Right cardiac atrium (tissue), 5 donors: ENCODE measurements around the gene HGD. TPM values are rescaled to one million over a fixed set of nuclear protein-coding genes. Genes with fewer than 3 reads are reported as not detected.
"Not testable (repeated sequence)": the region's sequence is repeated elsewhere in the genome, so short reads cannot be mapped to it uniquely, and the experiment has no call there.

ENCODE experiments used
- ATAC-seq, 2 donors: fragments of 200-7000 bp; cut with Tn5 transposase; one replicate each; pipeline versions ENCODE4 v1.8.0 to v1.9.1; 2020; ENCODE audit warnings: moderate library complexity in 2 of 2, mild to moderate bottlenecking in 1 of 2
- DNase-seq, 3 donors: peaks; one replicate each; pipeline ENCODE4 v3.0.0-alpha.2; 2020
- H3K27ac ChIP-seq: one replicate; pipeline ENCODE4 v1.5.1; 2013; ENCODE audit warnings: mild to moderate bottlenecking, low read length, control low read depth, moderate library complexity
- H3K27me3 ChIP-seq: one replicate; pipeline ENCODE4 v1.6.1; 2013; ENCODE audit not compliant: control insufficient read depth, insufficient read depth
- H3K4me1 ChIP-seq: one replicate; pipeline ENCODE4 v1.6.1; 2013; ENCODE audit warnings: low read length; ENCODE audit not compliant: control insufficient read depth, insufficient read depth
- H3K4me3 ChIP-seq: one replicate; pipeline ENCODE4 v1.5.1; 2013; ENCODE audit warnings: low read length, control low read depth
- H3K9me3 ChIP-seq: one replicate; pipeline ENCODE4 v1.6.1; 2013; ENCODE audit warnings: low read length; ENCODE audit not compliant: control insufficient read depth
- WGBS: extraction: QIAGEN DNeasy Blood & Tissue Kit; methylation state at CpG from one replicate; pipeline ENCODE4 v1.1.7; 2013; 5-methylcytosine and 5-hydroxymethylcytosine counted together
- intact Hi-C, 4 donors: fragments of 100-400 bp; cut with DNase I; formaldehyde crosslinking; loops; one replicate each; pipeline versions ENCODE4 v1.11.0 to v1.14.0; 2022 to 2023
- polyA plus RNA-seq: library from polyadenylated mRNA; stranded (reverse); fragments of 200-250 nt; gene quantifications from one replicate; pipeline ENCODE4 v1.2.3, GENCODE V29; 2013
- total RNA-seq, 4 donors: library from RNA; stranded (reverse); fragmentation: NEBNext Ultra II Directional; extraction: Animal tissue kit (Norgen Biotek cat#: 25700); gene quantifications; one replicate each; pipeline ENCODE4 v1.2.1, GENCODE V29; 2021
- donor health status: healthy with polysubstance abuse.
- donor health status: DM: no; HTN: yes; CAD: no.
- donor health status: DM: no; HTN: no; CAD: no.
- donor health status: DM: no; HTN: yes; CAD: no; lungs with severe emphysema.
- donor health status: DM: yes; HTN: yes; CAD: no.

Gene HGD
- total and polyA plus RNA-seq, 5 donors = 0.07 to 0.50 (median 0.11) TPM; not detected in 2

DNA sequence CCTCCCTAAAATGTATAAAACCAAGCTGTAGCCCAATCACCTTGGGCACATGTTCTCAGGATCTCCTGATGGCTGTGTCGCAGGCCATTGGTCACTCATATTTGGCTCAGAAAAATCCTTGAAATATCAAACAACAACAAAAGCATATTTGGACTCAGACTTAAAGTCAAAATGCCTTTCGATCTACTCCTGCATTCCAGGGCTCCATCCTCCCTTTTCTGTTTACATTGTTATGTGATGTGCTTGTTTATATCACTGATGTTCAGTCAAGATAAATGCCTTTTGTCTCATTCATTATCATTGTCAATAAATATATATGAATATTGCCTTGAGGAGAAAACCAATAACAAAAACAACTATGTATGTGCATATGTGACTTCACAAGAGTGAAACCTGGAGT, 31.7 kb downstream of the HGD start:
- Histone ChIP-seq H3K27ac (no peak overlapping the region), H3K4me3 (no peak overlapping the region), H3K4me1 (peaks cover under 1% of the 10 kb centered on the region), H3K27me3 (no peaks in the 10 kb centered on the region), H3K9me3 (no peaks in the 10 kb centered on the region)
- WGBS = 94% methylated on average over 2 of the region's 2 CpGs
- DNase-seq (no peak), ATAC-seq (no peak)
- intact Hi-C loops = no loop called here

GRCh38 chr3:120649830-120650233, 32.2 kb downstream of the HGD start:
- intact Hi-C loops = no loop called here
- Histone ChIP-seq H3K4me3 (no peak overlapping the region), H3K27ac (no peak overlapping the region), H3K9me3 (no peaks in the 10 kb centered on the region), H3K27me3 (no peaks in the 10 kb centered on the region), H3K4me1 (peaks cover 4% of the 10 kb centered on the region)
- DNase-seq (no peak), ATAC-seq (no peak)
- 71% methylated on average over 3 of the region's 3 CpGs for WGBS

DNA sequence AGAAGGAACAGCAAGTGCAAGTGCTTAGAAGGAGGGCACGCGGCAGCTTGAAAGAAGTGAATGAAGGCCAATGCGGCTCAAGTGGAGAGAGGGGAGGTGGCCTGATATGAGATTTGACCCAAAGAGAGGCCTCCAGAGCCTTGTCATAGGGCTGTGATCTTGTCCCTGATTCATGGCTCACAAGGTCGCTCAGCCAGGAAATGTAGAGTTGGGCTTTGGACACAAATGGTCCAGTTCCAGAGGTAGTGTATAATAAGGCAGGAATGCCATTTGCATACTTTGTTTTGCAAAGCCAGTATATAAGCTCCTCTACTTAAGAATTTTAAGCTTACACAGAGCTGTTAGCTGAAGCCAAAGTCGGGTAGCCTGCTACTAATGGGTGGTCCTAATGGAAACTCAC, 33.7 kb downstream of the HGD start:
- intact Hi-C loops = no loop called here

GRCh38 chr3:120646771-120647432, 35.1 kb downstream of the HGD start:
- Histone ChIP-seq H3K9me3 (no peaks in the 10 kb centered on the region), H3K27ac (no peak overlapping the region), H3K27me3 (no peaks in the 10 kb centered on the region), H3K4me3 (no peak overlapping the region), H3K4me1 (peaks cover 6% of the 10 kb centered on the region)
- WGBS = 45% methylated on average over 5 of the region's 5 CpGs
- peak; percentile 29 to 83 for ATAC-seq
- DNase-seq = no peak
- intact Hi-C loops = no loop called here

More for the DNA sequence above, 33.7 kb downstream of the HGD start:
- DNase-seq (no peak), ATAC-seq (no peak)
- Histone ChIP-seq H3K27ac (no peak overlapping the region), H3K27me3 (no peaks in the 10 kb centered on the region), H3K9me3 (no peaks in the 10 kb centered on the region), H3K4me3 (no peak overlapping the region), H3K4me1 (peaks cover 6% of the 10 kb centered on the region)
- 92% methylated on average over 5 of the region's 5 CpGs for whole genome bisulfite sequencing

GRCh38 chr3:120645083-120645845, 36.8 kb downstream of the HGD start:
- peak in 1 of 2 donors; percentile 40 for ATAC-seq
- Histone ChIP-seq H3K27ac (no peak overlapping the region), H3K4me1 (peaks cover 6% of the 10 kb centered on the region), H3K4me3 (no peak overlapping the region), H3K27me3 (no peaks in the 10 kb centered on the region), H3K9me3 (no peaks in the 10 kb centered on the region)
- intact Hi-C loops = no loop called here
- no peak for DNase-seq
- WGBS = 38% methylated on average over 5 of the region's 5 CpGs

GRCh38 chr3:120642368-120642948, 39.6 kb downstream of the HGD start:
- intact Hi-C loops = no loop called here
- no peak overlapping the region for H3K4me3 ChIP-seq
- H3K4me1 ChIP-seq = peaks cover 6% of the 10 kb centered on the region
- no peak for ATAC-seq
- no peak for DNase-seq
- no peaks in the 10 kb centered on the region for H3K9me3 ChIP-seq
- no peak overlapping the region for H3K27ac ChIP-seq
- WGBS = 54% methylated on average over 4 of the region's 4 CpGs
- no peaks in the 10 kb centered on the region for H3K27me3 ChIP-seq

GRCh38 chr3:120641696-120642246, 40.3 kb downstream of the HGD start:
- 94% methylated on average over 2 of the region's 2 CpGs for WGBS
- Histone ChIP-seq H3K4me3 (no peak overlapping the region), H3K4me1 (peaks cover 6% of the 10 kb centered on the region), H3K9me3 (no peaks in the 10 kb centered on the region), H3K27me3 (no peaks in the 10 kb centered on the region), H3K27ac (no peak overlapping the region)
- intact Hi-C loops = no loop called here
- ATAC-seq (no peak), DNase-seq (no peak)

GRCh38 chr3:120640231-120640630, 41.8 kb downstream of the HGD start:
- intact Hi-C loops = no loop called here

DNA sequence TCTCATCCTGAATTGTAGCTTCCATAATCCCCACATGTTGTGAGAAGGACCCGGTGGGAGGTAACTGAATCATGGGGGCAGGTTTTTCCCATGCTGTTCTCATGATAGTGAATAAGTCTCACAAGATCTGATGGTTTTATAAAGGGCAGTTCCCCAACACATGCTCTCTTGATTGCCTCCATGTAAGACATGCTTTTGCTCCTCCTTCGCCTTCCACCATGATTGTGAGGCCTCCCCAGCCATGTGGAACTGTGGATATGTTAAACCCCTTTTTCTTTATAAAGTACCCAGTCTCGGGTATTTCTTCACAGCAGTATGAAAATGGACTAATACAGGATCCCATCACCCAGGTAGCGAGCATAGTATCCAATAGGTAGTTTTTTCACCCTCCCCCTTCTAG, 43.2 kb downstream of the HGD start:
- WGBS = 93% methylated on average over 4 of the region's 4 CpGs
- H3K4me3 ChIP-seq, H3K27ac ChIP-seq, ATAC-seq, H3K4me1 ChIP-seq, H3K9me3 ChIP-seq, intact Hi-C loops, DNase-seq, H3K27me3 ChIP-seq: not testable (repeated sequence)

More at GRCh38 chr3:120640231-120640630, 41.8 kb downstream of the HGD start:
- 93% methylated on average over 1 of the region's 1 CpG for WGBS
- Histone ChIP-seq H3K27ac (no peak overlapping the region), H3K9me3 (no peaks in the 10 kb centered on the region), H3K4me1 (peaks cover 5% of the 10 kb centered on the region), H3K4me3 (no peak overlapping the region), H3K27me3 (no peaks in the 10 kb centered on the region)
- no peak for DNase-seq
- ATAC-seq = no peak

DNA sequence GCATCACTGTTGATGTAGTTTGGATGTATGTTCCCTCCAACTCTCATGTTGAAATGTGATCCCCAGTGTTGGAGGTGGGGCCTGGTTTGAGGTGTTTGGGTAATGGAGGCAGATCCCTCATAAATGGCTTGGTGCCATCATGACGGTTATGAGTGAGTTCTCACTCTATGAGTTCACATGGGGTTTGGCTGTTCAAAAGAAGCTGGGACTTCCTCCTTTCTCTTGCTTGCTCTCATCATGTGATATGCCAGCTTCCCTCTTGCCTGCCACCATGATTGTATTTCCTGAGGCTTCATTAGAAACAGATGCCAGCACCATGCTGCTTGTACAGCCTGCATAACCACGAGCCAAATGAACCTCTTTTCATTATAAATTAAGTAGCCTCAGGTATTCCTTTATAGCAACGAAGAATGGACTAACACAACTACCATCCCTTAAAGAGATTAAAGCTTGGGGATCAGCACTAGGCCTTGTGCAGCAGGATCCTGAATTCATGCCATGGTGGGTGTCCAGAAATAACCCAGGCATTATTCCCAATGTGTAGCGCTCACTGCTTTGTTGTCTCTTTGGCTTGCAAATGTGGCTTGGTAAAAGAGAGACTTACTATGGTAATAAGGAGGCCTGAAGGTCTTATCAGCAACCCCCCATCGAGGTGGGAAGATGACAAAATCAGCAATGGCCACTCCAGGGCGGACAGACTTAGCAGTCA, 44.0 kb downstream of the HGD start:
- no peak overlapping the region for H3K4me3 ChIP-seq
- H3K9me3 ChIP-seq = no peaks in the 10 kb centered on the region
- H3K27me3 ChIP-seq = no peaks in the 10 kb centered on the region
- WGBS = 82% methylated on average over 6 of the region's 6 CpGs
- ATAC-seq (no peak), DNase-seq (no peak)
- no peaks in the 10 kb centered on the region for H3K4me1 ChIP-seq
- intact Hi-C loops = no loop called here
- H3K27ac ChIP-seq = no peak overlapping the region
